Nephron (organoid): ENCODE measurements around the gene EHF.

Source experiments
- H3K27ac Mint-ChIP-seq, 3 experiments: 2 replicates each; pipeline ENCODE4 v1.8.0; 2020; ENCODE audit warnings: mixed read lengths in 3 of 3, mild to moderate bottlenecking in 2 of 3, moderate library complexity in 1 of 3
- H3K27me3 Mint-ChIP-seq: 2 replicates; pipeline ENCODE4 v1.8.0; 2021; ENCODE audit warnings: low read depth, mild to moderate bottlenecking, moderate library complexity, mixed read lengths
- H3K36me3 Mint-ChIP-seq: 2 replicates; pipeline ENCODE4 v1.8.0; 2020; ENCODE audit warnings: low read depth, mixed read lengths
- H3K4me1 Mint-ChIP-seq: 2 replicates; pipeline ENCODE4 v1.8.0; 2020; ENCODE audit warnings: mixed read lengths
- H3K4me3 Mint-ChIP-seq, 3 experiments: 2 replicates each; pipeline ENCODE4 v1.8.0; 2020; ENCODE audit warnings: mild to moderate bottlenecking in 3 of 3, mixed read lengths in 3 of 3, moderate library complexity in 2 of 3
- H3K9me3 Mint-ChIP-seq: 2 replicates; pipeline ENCODE4 v1.8.0; 2020; ENCODE audit warnings: mixed read lengths
- TF ChIP-seq, protein P1 (sequence below), 3 experiments: fragments of 200-600 bp; sonication (generic); IDR thresholded peaks; one replicate each; pipeline ENCODE4 v1.5.0; 2021; ENCODE audit warnings: antibody characterized with exemption in 3 of 3; ENCODE audit not compliant: unreplicated experiment in 3 of 3

Gene EHF

DNA sequence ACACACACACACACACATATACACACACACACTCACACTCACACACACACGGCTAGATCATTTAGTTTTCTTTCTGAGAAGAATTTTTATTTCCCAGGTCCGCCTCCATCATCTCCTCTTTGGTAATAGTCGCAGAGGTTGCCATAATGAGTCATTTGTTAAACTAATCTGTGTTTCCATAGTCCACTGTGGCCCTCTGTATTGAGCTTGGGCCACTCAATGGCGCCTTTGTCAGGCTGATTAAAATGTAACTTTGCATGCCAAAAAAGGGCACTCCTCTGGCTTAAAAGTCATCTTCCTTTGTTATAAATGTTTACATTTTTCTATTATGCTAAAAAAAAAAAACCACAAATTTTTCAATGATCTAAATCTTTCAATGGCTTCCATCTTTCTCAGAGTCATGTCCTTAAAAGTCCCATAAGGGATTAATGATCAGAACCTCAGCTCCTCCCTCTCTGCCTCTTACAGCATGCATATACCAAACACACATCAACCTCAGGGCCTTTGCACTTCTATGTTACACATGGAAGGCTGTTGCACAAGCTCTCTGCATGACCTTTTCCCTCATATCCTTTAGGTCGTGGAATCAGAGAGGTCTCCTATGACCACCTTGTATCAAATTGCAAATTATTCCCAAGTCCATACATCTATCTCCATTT, 35.3 kb downstream of the EHF start:
- Mint-ChIP-seq H3K27me3 (peaks cover 10% of the 10 kb centered on the region), H3K36me3 (no peaks in the 10 kb centered on the region), H3K9me3 (no peaks in the 10 kb centered on the region), H3K4me3 (no peak overlapping the region), H3K27ac (no peak overlapping the region), H3K4me1 (no peaks in the 10 kb centered on the region)
- TF ChIP-seq, protein P1, sequence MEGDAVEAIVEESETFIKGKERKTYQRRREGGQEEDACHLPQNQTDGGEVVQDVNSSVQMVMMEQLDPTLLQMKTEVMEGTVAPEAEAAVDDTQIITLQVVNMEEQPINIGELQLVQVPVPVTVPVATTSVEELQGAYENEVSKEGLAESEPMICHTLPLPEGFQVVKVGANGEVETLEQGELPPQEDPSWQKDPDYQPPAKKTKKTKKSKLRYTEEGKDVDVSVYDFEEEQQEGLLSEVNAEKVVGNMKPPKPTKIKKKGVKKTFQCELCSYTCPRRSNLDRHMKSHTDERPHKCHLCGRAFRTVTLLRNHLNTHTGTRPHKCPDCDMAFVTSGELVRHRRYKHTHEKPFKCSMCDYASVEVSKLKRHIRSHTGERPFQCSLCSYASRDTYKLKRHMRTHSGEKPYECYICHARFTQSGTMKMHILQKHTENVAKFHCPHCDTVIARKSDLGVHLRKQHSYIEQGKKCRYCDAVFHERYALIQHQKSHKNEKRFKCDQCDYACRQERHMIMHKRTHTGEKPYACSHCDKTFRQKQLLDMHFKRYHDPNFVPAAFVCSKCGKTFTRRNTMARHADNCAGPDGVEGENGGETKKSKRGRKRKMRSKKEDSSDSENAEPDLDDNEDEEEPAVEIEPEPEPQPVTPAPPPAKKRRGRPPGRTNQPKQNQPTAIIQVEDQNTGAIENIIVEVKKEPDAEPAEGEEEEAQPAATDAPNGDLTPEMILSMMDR (IDR thresholded peaks at IDR 0.05; ENCODE audit: unreplicated experiment in 3 of 3), result no peak

DNA sequence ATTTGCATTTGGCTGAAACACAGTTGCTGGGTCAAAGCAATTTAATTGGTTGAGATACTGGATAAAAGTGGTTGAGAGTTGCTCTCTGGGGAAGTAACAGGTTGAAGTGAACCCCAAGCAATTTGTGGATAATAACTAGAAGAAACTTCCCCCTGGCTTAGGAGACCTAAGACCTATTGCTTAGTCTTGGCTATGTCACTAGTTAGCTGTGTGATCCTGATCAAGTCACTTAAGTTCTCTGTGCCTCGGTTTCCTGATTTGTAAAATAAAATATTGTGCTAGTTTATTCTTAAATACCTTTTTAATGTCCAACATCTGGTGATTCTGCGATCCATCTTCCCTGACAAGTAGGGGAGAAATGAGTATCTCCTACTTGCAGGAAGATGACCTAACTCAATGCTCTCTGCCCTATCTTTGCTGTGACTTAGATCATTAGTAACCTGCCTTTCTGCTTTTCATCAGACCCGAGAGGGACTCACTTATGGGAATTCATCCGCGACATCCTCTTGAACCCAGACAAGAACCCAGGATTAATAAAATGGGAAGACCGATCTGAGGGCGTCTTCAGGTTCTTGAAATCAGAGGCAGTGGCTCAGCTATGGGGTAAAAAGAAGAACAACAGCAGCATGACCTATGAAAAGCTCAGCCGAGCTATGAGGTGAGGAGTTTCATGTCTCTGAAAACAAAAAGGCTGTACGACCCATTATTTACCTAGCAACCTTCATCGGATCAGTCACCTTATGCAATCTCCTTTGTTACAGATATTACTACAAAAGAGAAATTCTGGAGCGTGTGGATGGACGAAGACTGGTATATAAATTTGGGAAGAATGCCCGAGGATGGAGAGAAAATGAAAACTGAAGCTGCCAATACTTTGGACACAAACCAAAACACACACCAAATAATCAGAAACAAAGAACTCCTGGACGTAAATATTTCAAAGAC, 37.5 kb downstream of the EHF start:
- Mint-ChIP-seq H3K36me3 (no peaks in the 10 kb centered on the region), H3K27me3 (peaks cover 6% of the 10 kb centered on the region), H3K9me3 (no peaks in the 10 kb centered on the region), H3K4me3 (no peak overlapping the region), H3K27ac (no peak overlapping the region), H3K4me1 (no peaks in the 10 kb centered on the region)
- TF ChIP-seq, protein P1 (IDR thresholded peaks at IDR 0.05; ENCODE audit: unreplicated experiment in 3 of 3), result no peak

DNA sequence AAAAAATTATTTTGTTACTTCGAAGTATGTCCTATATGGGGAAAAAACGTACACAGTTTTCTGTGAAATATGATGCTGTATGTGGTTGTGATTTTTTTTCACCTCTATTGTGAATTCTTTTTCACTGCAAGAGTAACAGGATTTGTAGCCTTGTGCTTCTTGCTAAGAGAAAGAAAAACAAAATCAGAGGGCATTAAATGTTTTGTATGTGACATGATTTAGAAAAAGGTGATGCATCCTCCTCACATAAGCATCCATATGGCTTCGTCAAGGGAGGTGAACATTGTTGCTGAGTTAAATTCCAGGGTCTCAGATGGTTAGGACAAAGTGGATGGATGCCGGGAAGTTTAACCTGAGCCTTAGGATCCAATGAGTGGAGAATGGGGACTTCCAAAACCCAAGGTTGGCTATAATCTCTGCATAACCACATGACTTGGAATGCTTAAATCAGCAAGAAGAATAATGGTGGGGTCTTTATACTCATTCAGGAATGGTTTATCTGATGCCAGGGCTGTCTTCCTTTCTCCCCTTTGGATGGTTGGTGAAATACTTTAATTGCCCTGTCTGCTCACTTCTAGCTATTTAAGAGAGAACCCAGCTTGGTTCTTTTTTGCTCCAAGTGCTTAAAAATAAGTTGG, 38.3 kb downstream of the EHF start:
- Mint-ChIP-seq H3K4me3 (no peak overlapping the region), H3K9me3 (no peaks in the 10 kb centered on the region), H3K4me1 (no peaks in the 10 kb centered on the region), H3K27me3 (peaks cover 3% of the 10 kb centered on the region), H3K27ac (no peak overlapping the region), H3K36me3 (no peaks in the 10 kb centered on the region)
- TF ChIP-seq, protein P1 (IDR thresholded peaks at IDR 0.05; ENCODE audit: unreplicated experiment in 3 of 3), result no peak

DNA sequence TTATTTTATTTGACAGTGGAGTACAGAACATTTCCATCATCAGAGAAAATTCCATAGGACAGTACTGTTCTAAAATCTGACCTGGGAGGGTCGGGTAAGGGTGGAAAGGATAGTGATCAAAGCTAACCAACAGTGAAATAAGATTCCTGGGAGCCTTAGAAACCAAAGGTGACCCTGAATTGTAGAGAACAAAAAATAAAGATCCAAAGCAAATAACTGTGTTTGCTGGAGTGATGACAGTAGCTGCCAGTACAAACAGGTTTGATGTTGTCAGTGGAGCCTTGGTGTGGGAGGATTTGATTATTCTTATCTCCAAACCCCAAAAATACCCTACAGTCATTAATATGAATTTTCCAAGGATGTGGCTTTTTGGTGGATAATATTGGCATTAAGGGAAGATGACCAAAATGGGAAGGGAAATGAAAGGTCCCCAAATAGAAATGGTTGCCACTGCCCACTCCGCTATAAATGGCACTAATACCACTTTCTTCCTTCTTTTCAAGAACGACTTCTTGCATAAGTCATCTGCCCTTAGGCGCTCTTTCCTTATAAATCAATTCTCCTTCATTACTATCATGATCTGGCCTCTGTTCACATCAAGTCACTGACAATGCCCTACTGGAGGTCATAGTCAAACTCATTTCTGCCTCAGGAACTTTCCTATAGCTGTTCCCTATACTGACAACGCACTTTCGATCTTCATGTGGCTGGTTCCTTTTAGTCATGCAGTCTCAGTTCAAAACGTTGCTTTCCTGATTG, 44.4 kb downstream of the EHF start:
- Mint-ChIP-seq H3K27me3 (no peaks in the 10 kb centered on the region), H3K9me3 (no peaks in the 10 kb centered on the region), H3K36me3 (no peaks in the 10 kb centered on the region)

More for the DNA sequence above, 44.4 kb downstream of the EHF start:
- TF ChIP-seq, protein P1 (IDR thresholded peaks at IDR 0.05; ENCODE audit: unreplicated experiment in 3 of 3), result no peak
- Mint-ChIP-seq H3K27ac (no peak overlapping the region), H3K4me3 (no peak overlapping the region), H3K4me1 (no peaks in the 10 kb centered on the region)
